Activated CD4-positive, alpha-beta T cell treated with anti-CD3 and anti-CD28 coated beads, Interleukin-2, amount 50 U/mL, for 4 hours (primary cell): ENCODE measurements around the gene CHST8.

Source experiments
- DNase-seq, 2 experiments: peaks; one replicate each; pipeline ENCODE4 v3.0.0-alpha.2; 2020

The CHST8 gene

GRCh38 chr19:33749016-33749415, 127.3 kb downstream of the CHST8 start:
- no peak for DNase-seq

- no peak for DNase-seq
These were observed 127.9 kb downstream of the CHST8 start for GRCh38 chr19:33749619-33750175.

- DNase-seq = no peak
These were observed 129.1 kb downstream of the CHST8 start for GRCh38 chr19:33750587-33751435.

GRCh38 chr19:33751436-33751770, 129.7 kb downstream of the CHST8 start:
- no peak for DNase-seq

- DNase-seq = no peak
These were observed 130.5 kb downstream of the CHST8 start for GRCh38 chr19:33752018-33752800.

- no peak for DNase-seq
These were observed 131.2 kb downstream of the CHST8 start for GRCh38 chr19:33752945-33753344.

GRCh38 chr19:33754361-33754760, 132.6 kb downstream of the CHST8 start:
- no peak for DNase-seq

- no peak for DNase-seq
These were observed 133.6 kb downstream of the CHST8 start for GRCh38 chr19:33755099-33756035.

GRCh38 chr19:33756177-33756576, 134.4 kb downstream of the CHST8 start:
- no peak for DNase-seq

- DNase-seq = no peak
These were observed 136.8 kb downstream of the CHST8 start for GRCh38 chr19:33758541-33759013.

- no peak for DNase-seq
These were observed 137.6 kb downstream of the CHST8 start for GRCh38 chr19:33759356-33759755.

- DNase-seq = no peak
These were observed 142.0 kb downstream of the CHST8 start for GRCh38 chr19:33763633-33764371.

- DNase-seq = no peak
These were observed 144.9 kb downstream of the CHST8 start for GRCh38 chr19:33766623-33767022.

GRCh38 chr19:33767898-33768413, 146.2 kb downstream of the CHST8 start:
- DNase-seq = no peak

- DNase-seq = no peak
These were observed 147.5 kb downstream of the CHST8 start for GRCh38 chr19:33769208-33769607.

- DNase-seq = no peak
These were observed 148.4 kb downstream of the CHST8 start for GRCh38 chr19:33770107-33770506.

- peak; percentile 47 to 54 for DNase-seq
These were observed 149.8 kb downstream of the CHST8 start for GRCh38 chr19:33771384-33772101.

GRCh38 chr19:33772102-33772857, 150.5 kb downstream of the CHST8 start:
- no peak for DNase-seq

GRCh38 chr19:33772858-33773180, 151.1 kb downstream of the CHST8 start:
- DNase-seq = no peak
